LoVo (cell line): ENCODE data around the gene GNG13.
"Not testable (repeated sequence)": the region's sequence is repeated elsewhere in the genome, so short reads cannot be mapped to it uniquely, and the experiment has no call there.

Experiments used
- DNase-seq: peaks from one replicate; pipeline ENCODE4 v3.0.0-alpha.2; 2016; ENCODE audit warnings: low spot score

Gene GNG13

DNA sequence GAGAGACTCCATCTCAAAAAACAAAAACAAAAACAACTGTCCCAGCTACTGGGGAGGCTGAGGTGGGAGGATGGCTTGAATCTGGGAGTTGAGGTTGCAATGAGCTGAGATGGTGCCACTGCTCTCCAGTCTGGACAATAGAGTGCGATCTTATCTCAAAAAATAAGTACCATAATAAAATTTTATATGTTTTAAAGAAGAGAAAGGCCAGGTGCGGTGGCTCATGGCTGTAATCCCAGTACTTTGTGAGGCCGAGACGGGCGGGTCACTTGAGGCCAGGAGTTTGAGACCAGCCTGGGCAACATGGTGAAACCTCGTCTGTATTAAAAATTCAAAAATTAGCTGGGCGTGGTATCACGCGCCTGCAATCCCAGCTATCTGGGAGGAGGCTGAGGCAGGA is 23.7 kb downstream of the GNG13 start:
- DNase-seq, result no peak

DNA sequence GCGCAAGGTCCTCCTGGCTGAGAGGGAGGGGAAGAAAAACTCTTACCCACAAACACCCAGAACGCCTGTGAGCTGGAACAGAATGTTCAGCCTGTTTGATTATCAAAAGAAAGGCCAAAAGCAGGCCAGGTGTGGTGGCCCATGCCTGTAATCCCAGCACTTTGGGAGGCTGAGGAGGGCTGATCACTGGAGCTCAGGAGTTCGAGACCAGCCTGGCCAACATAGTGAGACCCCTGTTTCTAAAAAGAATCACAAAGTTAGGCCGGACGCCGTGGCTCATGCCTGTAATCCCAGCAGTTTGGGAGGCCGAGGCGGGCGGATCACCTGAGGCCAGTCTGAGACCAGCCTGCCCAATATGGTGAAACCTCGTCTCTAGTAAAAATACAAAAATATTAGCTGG is 24.2 kb downstream of the GNG13 start:
- DNase-seq, result not testable (repeated sequence)

DNA sequence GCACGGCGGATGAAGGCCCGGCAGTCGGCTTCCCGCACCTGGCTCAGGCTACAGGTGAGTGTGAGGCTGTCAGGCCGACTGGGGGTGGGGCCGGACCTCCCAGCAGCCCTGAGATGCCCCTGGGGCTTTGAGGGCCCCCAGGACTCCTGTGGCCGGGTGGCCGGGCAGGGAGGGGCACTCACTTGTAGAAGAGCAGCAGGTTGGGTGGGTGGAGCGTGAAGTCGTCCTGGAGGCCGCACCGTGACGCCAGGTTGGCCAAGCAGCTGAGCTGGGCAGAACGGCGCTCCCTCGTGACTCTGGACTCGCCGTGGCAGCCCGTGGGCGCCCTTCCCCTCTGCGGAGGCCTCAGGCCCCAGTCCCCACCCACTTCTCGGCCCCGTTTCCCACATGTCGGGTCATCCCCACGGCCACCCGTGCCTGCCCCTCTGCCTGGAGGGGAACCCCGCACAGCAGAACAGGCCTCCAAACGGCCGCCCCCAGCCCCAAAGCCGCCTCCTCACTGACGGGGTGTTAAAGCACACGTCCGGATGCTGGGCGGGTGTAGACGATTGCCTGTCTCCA is 25.2 kb downstream of the GNG13 start:
- no peak for DNase-seq

DNA sequence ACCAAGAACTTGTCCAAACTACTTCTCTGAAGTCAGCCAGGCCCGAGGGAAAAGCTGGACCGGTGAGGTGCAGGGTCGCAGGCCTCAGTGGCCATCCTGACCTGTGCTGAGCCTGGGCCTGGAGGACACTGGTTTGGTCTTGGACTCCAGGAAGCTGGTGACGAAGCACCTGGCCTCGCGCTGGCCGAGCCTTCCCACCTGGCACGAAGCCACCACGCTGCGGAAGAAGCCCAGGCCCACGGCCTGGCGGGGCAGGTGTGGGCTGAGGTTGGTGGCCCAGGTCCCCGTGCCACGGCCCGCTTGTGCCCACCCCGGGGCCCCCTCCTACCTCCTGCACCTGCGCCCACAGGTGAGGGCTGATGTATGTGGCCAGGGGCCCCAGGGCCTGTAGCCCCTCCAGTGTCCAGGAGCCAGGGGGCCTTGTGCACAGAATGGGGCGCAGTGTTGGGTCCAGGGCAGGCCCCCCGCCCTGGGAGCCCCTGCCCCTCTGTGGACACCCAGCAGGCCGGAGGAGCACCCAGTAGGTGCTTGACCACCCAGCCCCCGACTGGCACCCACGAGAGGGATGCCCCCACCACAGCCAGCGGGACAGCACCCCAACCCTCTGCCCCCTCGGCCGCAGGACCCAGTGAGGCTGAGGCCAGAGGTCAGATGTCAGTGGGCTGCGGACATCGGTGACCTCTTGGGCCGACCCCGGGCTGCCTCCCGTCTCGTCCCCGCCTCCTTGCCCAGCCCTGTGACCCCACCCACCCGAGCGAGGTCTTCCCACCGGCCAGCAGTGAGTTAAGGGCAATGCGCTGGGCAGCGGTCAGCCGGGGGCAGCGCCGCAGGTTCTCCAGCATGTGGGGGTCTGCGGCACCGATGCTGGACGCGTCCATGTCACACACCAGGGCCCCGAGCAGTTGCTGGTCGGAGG is 26.2 kb downstream of the GNG13 start:
- no peak for DNase-seq

DNA sequence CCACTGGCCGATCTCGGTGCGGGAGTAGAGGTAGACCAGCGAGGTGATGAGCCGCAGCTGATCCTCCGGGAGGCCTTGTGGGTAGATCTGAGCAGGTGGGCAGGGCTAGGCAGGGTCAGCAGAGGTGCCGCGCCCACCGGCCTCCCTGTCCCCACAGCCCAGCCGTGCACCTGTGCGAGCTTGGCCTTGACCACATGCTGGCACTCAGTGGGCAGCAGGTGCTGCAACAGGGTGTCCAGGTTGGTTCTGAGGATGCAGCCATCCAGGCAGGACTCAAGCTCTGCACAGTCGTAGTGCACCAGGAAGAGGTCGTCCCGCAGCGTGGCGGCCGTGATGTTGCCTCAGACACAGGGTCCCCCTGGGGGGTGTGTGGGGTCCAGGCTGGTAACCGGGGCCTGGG is 27.6 kb downstream of the GNG13 start:
- no peak for DNase-seq

DNA sequence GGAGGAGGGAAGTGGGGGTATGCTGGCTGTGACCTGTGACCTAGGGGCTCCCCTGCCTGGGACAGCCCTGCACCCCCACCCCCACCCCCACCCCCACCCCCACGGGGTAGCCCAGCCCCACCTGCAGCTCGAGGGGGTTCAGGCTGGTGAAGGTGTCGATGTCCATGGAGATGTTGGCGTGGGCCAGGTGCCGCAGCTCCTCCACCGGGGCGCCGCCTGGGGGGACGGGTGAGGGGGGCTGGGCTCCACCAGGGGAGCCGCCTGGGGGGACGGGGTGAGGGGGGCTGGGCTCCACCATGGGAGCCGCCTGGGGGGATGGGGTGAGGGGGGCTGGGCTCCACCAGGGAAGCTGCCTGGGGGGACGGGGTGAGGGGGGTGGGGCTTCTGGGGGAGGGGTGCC is 30.1 kb downstream of the GNG13 start:
- DNase-seq, result no peak

DNA sequence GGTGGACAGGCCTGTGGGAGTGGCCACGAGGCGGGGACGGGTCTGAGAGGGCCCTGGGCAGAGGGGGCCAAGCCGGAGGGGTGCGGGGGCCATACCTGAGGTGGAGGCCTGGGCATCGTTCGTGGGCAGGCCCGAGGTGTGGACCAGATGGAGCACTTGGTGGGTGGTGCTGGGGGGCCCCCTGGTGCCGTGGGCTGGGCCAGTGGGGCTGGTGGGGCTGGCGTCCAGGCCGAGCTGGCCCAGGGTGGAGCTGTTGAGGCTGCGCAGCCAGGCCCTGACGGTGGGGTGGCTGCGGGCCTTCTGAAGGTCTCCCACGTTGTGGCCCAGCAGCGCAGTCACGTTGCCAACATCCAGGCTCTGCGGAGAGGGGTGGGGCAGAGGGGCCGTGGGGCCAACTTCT is 30.6 kb downstream of the GNG13 start:
- no peak for DNase-seq

DNA sequence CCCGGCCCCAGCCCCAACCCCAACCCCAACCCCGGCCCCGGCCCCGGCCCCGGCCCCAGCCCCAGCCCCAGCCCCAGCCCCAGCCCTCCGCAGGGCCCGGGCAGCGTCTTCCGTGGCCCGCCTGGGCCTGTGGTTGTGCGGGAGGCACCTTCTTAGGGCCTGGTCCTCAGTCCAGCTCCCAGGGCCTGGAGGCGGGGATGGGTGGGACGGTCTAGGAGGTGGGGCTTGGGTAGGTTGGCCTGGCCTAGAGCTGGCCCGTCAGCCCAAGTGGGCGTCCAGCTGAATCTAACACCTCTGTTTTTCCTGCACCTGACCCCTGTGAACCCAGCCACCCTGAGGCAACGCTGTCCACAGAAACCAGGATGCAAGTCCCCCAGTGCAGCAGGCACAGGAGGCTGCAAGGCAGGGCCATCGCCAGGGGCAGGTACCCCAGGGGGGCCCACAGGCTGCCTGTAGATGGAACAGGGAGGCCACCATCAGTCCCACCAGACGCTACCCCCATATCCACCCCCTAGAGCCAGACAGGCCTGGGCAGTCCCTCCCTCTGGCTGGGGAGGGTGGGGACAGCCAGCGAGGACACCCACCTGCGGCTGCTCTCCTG is 31.2 kb downstream of the GNG13 start:
- DNase-seq, result no peak

DNA sequence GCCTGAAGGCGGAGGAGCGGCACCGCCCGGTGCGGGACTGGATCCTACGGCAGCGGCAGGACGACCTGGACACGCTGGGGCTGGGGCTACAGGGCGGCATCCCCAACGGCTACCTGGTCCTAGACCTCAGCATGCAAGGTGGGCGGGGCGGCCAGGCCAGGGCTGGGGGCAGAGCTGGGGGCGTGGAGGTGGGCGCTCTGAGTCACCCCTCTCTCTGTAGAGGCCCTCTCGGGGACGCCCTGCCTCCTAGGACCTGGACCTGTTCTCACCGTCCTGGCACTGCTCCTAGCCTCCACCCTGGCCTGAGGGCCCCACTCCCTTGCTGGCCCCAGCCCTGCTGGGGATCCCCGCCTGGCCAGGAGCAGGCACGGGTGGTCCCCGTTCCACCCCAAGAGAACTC is 32.1 kb downstream of the GNG13 start:
- no peak for DNase-seq

DNA sequence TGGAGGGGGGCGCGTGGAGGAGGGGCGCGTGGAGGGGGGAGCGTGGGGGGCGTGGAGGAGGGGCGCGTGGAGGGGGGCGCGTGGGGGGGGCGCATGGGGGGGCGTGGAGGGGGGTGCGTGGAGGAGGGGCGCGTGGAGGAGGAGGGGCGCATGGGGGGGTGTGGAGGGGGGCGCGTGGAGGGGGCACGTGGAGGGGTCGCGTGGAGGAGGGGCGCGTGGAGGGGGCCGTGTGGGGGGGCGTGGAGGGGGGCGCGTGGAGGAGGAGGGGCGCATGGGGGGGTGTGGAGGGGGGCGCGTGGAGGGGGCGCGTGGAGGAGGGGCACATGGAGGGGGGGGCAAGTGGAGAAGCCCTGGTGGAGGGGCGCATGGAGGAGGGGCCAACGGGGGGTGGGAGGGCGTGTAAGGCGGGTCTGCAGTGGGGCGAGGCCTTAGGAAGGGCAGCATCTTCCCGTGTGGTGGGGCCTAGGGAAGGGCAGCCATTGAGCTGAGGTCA is 32.7 kb downstream of the GNG13 start:
- DNase-seq, result no peak

DNA sequence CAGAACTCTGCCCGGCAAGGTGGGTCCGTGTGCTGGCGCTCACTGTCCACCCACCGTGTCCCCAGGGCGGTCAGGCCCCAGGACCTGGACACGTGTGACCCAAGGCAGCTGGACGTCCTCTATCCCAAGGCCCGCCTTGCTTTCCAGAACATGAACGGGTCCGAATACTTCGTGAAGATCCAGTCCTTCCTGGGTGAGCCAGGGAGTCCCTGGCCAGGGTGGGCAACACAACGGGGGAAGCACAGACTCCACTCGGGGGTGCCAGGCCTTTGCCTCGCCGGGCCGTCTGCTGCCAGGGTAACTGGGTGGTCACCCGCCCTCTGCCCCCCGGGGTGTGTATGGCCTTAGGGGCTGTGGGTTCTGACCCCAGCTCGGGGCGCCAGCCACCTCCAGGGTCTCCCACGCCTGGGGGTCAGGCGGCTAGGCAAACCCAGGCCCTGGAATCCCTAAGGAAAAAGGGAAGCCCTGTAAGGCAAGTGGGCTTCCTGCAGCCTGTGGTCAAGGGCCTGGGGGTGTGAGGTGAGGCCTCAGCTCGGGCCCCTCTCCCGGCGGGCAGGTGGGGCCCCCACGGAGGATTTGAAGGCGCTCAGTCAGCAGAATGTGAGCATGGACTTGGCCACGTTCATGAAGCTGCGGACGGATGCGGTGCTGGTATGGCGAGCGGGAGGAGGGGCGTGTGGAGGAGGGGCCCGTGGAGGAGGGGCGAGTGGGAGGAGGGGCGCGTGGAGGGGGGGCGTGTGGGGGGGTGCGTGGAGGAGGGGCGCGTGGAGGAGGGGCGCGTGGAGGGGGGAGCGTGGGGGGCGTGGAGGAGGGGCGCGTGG is 33.5 kb downstream of the GNG13 start:
- DNase-seq, result no peak

DNA sequence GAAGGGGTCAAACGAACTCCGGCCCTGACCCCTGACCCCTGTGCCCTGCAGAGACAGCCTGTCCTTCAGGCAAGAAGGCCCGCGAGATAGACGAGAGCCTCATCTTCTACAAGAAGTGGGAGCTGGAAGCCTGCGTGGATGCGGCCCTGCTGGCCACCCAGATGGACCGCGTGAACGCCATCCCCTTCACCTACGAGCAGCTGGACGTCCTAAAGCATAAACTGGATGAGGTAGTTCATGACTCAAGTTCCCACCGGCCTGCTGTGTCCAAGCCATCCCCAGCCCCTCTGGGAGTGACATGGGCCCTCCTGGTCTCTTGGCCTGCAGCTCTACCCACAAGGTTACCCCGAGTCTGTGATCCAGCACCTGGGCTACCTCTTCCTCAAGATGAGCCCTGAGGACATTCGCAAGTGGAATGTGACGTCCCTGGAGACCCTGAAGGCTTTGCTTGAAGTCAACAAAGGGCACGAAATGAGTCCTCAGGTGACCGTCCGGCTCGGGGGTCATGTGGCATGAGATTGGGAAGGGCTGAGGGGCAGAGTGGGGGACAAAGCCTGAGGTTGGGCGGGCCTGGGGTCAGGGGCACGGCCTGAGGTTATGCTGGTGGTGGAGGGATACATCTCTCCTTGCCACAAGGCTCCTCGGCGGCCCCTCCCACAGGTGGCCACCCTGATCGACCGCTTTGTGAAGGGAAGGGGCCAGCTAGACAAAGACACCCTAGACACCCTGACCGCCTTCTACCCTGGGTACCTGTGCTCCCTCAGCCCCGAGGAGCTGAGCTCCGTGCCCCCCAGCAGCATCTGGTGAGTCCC is 34.3 kb downstream of the GNG13 start:
- DNase-seq, result no peak

DNA sequence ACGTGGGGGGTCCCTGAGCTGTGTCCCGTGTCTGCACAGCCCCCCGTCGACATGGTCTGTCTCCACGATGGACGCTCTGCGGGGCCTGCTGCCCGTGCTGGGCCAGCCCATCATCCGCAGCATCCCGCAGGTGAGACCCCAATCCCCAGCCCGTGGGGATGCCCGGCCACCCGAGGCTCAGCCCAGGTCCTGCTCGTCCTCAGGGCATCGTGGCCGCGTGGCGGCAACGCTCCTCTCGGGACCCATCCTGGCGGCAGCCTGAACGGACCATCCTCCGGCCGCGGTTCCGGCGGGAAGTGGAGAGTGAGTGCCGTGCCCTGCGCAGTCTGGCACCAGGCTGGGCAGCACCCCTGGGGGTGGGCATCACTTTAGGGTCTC is 35.1 kb downstream of the GNG13 start:
- DNase-seq, result no peak

DNA sequence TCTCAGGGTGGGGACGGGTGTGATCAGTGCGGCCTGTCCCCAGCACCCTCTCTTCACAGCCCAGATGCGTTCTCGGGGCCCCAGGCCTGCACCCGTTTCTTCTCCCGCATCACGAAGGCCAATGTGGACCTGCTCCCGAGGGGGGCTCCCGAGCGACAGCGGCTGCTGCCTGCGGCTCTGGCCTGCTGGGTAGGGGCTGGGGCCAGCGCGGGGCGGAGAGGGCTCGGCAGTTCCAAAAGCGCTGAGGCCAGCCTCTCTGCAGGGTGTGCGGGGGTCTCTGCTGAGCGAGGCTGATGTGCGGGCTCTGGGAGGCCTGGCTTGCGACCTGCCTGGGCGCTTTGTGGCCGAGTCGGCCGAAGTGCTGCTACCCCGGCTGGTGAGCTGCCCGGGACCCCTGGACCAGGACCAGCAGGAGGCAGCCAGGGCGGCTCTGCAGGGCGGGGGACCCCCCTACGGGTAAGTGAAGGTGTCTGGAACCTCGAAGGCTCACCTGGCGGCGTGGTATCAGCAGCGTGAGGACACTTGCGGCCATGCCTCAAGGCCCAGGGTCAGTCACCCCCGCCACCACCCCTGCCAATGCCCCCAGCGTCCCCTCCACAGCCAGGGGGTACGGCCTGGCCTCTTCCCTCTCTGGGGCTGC is 35.6 kb downstream of the GNG13 start:
- DNase-seq, result no peak

DNA sequence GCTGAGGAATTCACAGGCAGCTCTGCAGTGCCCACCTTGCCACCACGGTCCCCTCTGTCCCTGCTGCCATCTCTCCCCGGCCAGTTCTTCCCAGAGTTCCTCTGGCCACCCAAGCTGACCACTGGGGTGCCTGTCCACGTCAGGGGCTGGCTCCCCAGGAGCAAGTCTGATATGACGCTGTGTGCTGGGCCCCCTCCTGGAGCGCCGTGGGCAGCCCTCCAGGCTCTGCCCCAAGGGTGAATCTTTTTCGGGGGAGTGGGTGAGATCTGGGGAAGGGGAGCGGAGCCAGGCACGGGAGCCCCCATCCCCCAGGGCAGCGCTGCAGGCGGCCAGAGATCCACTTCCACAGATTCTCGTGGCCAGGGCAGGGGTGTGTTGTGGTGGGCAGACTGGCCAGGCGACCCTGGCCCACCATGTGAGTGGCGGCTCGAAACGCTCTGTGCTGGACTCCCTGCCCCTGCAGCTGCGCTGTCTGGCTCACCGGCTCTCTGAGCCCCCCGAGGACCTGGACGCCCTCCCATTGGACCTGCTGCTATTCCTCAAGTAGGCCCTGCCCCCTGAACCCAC is 36.3 kb downstream of the GNG13 start:
- DNase-seq, result no peak

DNA sequence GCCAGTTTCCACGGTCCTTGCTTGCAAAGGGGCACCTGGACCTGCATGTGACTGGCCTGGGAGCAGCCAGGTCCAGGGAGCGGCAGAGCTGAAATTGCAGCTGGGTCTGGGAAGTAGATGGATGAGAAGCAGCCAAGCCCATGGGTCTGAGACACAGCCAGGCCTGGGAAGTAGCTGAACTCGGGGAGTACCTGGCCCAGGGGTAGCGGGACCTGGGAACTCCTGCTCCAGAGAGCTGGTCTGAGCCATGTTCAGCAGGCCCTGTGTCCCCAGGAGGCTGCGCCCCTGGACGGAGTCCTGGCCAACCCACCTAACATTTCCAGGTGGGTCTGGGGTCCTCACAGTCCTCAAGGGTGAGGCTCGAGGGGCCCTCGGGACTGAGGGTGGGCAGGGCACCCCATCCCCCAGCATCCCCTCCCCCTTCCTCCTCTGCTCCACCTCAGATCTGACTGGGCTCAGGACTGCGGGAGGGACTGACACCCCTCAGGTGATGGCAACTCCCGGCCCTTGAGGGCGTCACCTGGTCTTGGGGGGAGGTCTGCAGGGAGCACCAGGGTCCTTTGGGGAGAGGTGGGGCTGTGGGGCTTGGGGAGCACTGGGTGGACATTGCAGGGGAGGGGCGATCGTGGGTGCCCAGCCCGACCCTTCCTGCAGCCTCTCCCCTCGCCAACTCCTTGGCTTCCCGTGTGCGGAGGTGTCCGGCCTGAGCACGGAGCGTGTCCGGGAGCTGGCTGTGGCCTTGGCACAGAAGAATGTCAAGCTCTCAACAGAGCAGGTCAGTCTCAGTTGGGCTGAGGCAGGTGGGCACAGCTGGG is 37.0 kb downstream of the GNG13 start:
- DNase-seq, result no peak

DNA sequence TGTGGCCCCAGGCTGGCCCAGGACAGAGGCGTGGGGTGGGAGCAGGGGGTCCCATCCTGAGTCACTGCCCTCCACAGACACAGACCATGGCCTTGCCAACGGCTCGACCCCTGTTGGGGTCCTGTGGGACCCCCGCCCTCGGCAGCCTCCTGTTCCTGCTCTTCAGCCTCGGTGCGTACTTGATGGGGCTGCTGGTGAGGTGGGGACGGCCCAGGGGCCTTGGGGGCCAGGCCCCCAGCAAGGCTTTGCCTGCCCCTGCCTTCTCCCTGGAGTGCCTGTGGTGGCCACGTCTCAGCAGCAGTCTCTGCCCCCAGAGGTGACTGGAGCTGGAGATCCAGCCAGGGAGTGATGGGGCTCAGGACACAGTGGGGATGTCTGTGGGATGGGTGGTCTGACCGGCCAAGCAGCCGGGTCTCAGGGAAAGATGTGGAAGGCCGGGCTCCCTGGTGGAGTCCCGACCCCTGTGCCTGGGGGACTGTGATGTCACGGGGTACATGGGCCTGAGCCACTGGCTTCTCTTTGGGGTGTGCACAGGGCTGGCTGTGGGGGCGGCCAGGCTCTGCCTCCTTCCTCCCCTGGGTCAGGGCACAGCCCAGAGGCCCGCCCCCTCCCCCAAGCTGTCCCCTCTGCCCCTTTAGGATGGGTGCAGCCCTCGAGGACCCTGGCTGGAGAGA is 37.8 kb downstream of the GNG13 start:
- no peak for DNase-seq

DNA sequence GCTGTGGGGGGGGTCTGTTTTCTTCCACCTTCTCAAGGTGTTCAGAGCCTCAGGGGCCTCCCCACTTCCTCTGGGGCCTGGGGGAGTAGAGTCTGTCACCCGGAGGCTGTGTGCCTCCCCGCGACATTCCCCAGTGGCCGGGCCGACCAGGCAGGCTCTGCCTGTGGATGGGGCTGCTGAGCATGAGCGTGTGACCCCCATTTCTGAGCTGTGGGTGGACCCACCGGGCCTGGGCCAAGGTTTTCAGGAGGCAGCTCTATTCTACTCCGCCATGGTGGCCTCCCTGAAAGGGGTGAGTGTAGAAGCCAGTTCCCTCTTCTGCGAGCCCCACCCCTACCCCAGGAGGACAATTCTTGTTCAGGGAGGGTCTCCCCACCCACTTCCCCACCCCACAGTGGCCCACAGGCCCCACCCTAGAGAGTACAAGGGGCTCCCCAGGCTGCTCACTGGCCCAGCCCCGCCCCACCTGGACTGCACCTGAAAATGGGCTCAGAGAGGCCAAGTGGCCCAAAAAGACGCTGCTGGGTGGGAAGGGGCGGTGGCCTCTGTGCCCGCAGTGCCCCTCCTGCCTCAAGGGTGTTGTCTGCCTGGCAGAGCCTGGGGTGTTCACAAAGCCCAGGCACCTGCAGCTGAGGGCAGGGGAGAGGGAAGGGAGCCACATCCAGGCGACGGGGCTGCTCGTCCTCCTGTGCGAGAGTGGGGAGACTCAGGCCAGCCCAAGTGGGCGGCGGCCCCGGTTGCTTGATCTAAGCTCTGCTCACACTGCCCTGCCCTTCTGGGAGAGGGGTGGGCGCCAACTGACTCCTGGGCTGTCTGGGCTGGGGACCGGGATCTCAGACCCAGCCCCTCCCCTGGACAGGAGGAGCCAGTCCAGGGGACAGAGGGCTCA is 38.7 kb downstream of the GNG13 start:
- DNase-seq, result no peak
